Kidney (tissue), 14 donors: ENCODE results near the gene CD46. TPM values are rescaled to one million over a fixed set of nuclear protein-coding genes. Genes with fewer than 3 reads are reported as not detected.

Experiments
- DNase-seq, 5 donors: peaks; one replicate each; pipeline ENCODE4 v3.0.0-alpha.2; 2013 to 2020
- FAIRE-seq: peaks from 2 replicates; lab custom pipeline; 2012; peaks lifted over from hg19 to GRCh38; lab: Jason Lieb, UNC
- H3K27ac ChIP-seq, 2 donors: one replicate each; pipeline ENCODE4 v1.7.0; 2013; ENCODE audit warnings: low read depth in 2 of 2, low read length in 2 of 2, inconsistent platforms in 1 of 2
- H3K27me3 ChIP-seq: one replicate; pipeline ENCODE4 v1.7.1; 2013; ENCODE audit warnings: low read length, inconsistent platforms; ENCODE audit not compliant: control insufficient read depth, insufficient read depth
- H3K36me3 ChIP-seq, 3 donors: one replicate each; pipeline versions ENCODE4 v1.7.0 to v1.7.1; 2013; ENCODE audit warnings: low read length in 3 of 3, control low read depth in 1 of 3, inconsistent platforms in 1 of 3; ENCODE audit not compliant: insufficient read depth in 3 of 3, control insufficient read depth in 2 of 3
- H3K4me1 ChIP-seq, 3 donors: one replicate each; pipeline versions ENCODE4 v1.7.0 to v1.7.1; 2013; ENCODE audit warnings: low read length in 3 of 3, inconsistent platforms in 1 of 3, low read depth in 1 of 3; ENCODE audit not compliant: control insufficient read depth in 2 of 3, insufficient read depth in 2 of 3
- H3K4me3 ChIP-seq, 3 donors: one replicate each; pipeline versions ENCODE4 v1.7.0 to v1.8.1; 2013; ENCODE audit warnings: low read length in 3 of 3, control low read depth in 1 of 3, inconsistent platforms in 1 of 3
- H3K9ac ChIP-seq, 3 donors: one replicate each; pipeline versions ENCODE4 v1.7.0 to v1.7.1; 2013; ENCODE audit warnings: low read length in 3 of 3, control low read depth in 1 of 3, inconsistent platforms in 1 of 3
- H3K9me3 ChIP-seq, 3 donors: one replicate each; pipeline versions ENCODE4 v1.7.0 to v1.7.1; 2013; ENCODE audit warnings: low read length in 3 of 3, control low read depth in 1 of 3, inconsistent platforms in 1 of 3; ENCODE audit not compliant: control insufficient read depth in 2 of 3, insufficient read depth in 1 of 3
- CTCF ChIP-seq: IDR thresholded peaks from 3 replicates; pipeline ENCODE4 v1.5.1; 2012; ENCODE audit warnings: mild to moderate bottlenecking, moderate library complexity, borderline replicate concordance; ENCODE audit not compliant: insufficient read depth; ENCODE audit errors: extremely low read depth
- intact Hi-C: fragments of 100-400 bp; cut with DNase I; formaldehyde crosslinking; loops from one replicate; pipeline ENCODE4 v1.11.1; 2022
- polyA plus RNA-seq: library from polyadenylated mRNA; stranded (reverse); fragments of 350-450 nt; fragmentation: Illumina TruSeq; extraction: RNeasy Lipid Tissue Mini Kit (QIAGEN cat#74804); gene quantifications from one replicate; pipeline ENCODE4 v1.2.3, GENCODE V29; 2014; ENCODE audit warnings: low read depth, low replicate concordance; ENCODE audit not compliant: insufficient read depth
- total RNA-seq: library from RNA; stranded (reverse); fragmentation: NEBNext Ultra II Directional; extraction: Animal tissue kit (Norgen Biotek cat#: 25700); gene quantifications from one replicate; pipeline ENCODE4 v1.2.1, GENCODE V29; 2021
- donor health status: control.
- donor health status: control.
- donor health status: control.
- donor health status: control.
- donor health status: control.
- donor health status: DM: yes; HTN: yes; CAD: no.
- donor health status: Normal renal cell carcinoma (clear cell type).

The CD46 gene
- total and polyA plus RNA-seq, 2 donors from 2014 or later = 119 to 269 TPM

- no peak for TF ChIP-seq CTCF
- FAIRE-seq = no peak
- intact Hi-C loops = loop anchor here (5.0 kb wide), 1 partner anchor 38 kb away; no protein-coding TSS in a partner anchor
- peaks cover 4 to 70% (median 61%) of the 10 kb centered on the region in 3 donors for H3K4me1 ChIP-seq
- no peak for DNase-seq
- H3K27ac ChIP-seq = peak overlapping the region in 1 of 2 donors; percentile 8
- H3K9me3 ChIP-seq = no peaks in the 10 kb centered on the region
- H3K4me3 ChIP-seq = no peak overlapping the region
- no peaks in the 10 kb centered on the region for H3K36me3 ChIP-seq
- H3K9ac ChIP-seq = no peak overlapping the region
- H3K27me3 ChIP-seq = no peaks in the 10 kb centered on the region
Measured at GRCh38 chr1:207829576-207829975, 77.7 kb downstream of the CD46 start.

- H3K9ac ChIP-seq = peak overlapping the region in 1 of 3 donors; percentile 2
- peak overlapping the region; percentile 29 to 47 for H3K27ac ChIP-seq
- H3K27me3 ChIP-seq = no peaks in the 10 kb centered on the region
- no peak for DNase-seq
- no peaks in the 10 kb centered on the region for H3K36me3 ChIP-seq
- no peaks in the 10 kb centered on the region for H3K9me3 ChIP-seq
- FAIRE-seq = no peak
- peaks cover 2 to 63% (median 49%) of the 10 kb centered on the region in 3 donors for H3K4me1 ChIP-seq
- intact Hi-C loops = no loop called here
- no peak for TF ChIP-seq CTCF
- H3K4me3 ChIP-seq = no peak overlapping the region
Measured at GRCh38 chr1:207830788-207831187, 78.9 kb downstream of the CD46 start.

- intact Hi-C loops = no loop called here
- DNase-seq = no peak
Measured at GRCh38 chr1:207831517-207832327, 79.9 kb downstream of the CD46 start.

More at GRCh38 chr1:207831517-207832327, 79.9 kb downstream of the CD46 start:
- no peak for TF ChIP-seq CTCF
- FAIRE-seq = no peak
- no peaks in the 10 kb centered on the region for H3K27me3 ChIP-seq
- no peaks in the 10 kb centered on the region for H3K9me3 ChIP-seq
- peak overlapping the region in 1 of 3 donors; percentile 10 for H3K4me3 ChIP-seq
- H3K9ac ChIP-seq = peak overlapping the region in 1 of 3 donors; percentile 2
- H3K4me1 ChIP-seq = peaks cover 0 to 62% (median 48%) of the 10 kb centered on the region in 3 donors
- H3K27ac ChIP-seq = peak overlapping the region; percentile 29 to 47
- no peaks in the 10 kb centered on the region for H3K36me3 ChIP-seq
